A549 (cell line): ENCODE results near the gene MAPKAP1. TPM values are rescaled to one million over a fixed set of nuclear protein-coding genes. Genes with fewer than 3 reads are reported as not detected.

Source experiments
- ATAC-seq, 2 experiments: fragments of 200-7000 bp in 1 of 2; fragments of >200 bp in 1 of 2; cut with Nextera tagmentation in 1 of 2; cut with Tn5 transposase in 1 of 2; 3 replicates each; pipeline versions ENCODE4 v1.8.0 to v1.9.1; 2018 to 2020; ENCODE audit warnings: mild to moderate bottlenecking in 1 of 2, moderate library complexity in 1 of 2
- CTCF ChIA-PET: fragments of 300-600 bp; sonication (Branson Sonifier 250); formaldehyde crosslinking; extraction: SDS; loops from one replicate; lab custom pipeline; 2021; ENCODE audit warnings: antibody characterized with exemption, inconsistent platforms; lab: Yijun Ruan, JAX
- POLR2A ChIA-PET: fragments of 350-600 bp; formaldehyde crosslinking; extraction: SDS; loops from one replicate; lab custom pipeline; 2021; ENCODE audit warnings: antibody characterized with exemption, inconsistent platforms; lab: Yijun Ruan, JAX
- DNase-seq, 2 experiments: peaks; one replicate each; pipeline versions ENCODE4 v3.0.0 to v3.0.0-alpha.2; 2011 to 2016; ENCODE audit warnings: low read depth in 1 of 2, low spot score in 1 of 2
- FAIRE-seq: peaks from 2 replicates; lab custom pipeline; 2011; peaks lifted over from hg19 to GRCh38; lab: Jason Lieb, UNC
- H3K27ac ChIP-seq, 2 experiments: fragments of >200 bp; sonication (Bioruptor Twin); formaldehyde crosslinking; 3 replicates each; pipeline ENCODE4 v1.5.1; 2016 to 2017
- H3K4me1 ChIP-seq: fragments of >200 bp; sonication (Bioruptor Twin); formaldehyde crosslinking; 3 replicates; pipeline ENCODE4 v1.6.1; 2016
- H3K4me2 ChIP-seq: fragments of >200 bp; sonication (Bioruptor Twin); formaldehyde crosslinking; 3 replicates; pipeline ENCODE4 v1.6.1; 2016
- H3K4me3 ChIP-seq: fragments of >200 bp; sonication (Bioruptor Twin); formaldehyde crosslinking; 3 replicates; pipeline ENCODE4 v1.5.1; 2016
- H3K9me3 ChIP-seq: fragments of >200 bp; sonication (Bioruptor Twin); formaldehyde crosslinking; 3 replicates; pipeline ENCODE4 v1.6.1; 2016
- ELK1 ChIP-seq: fragments of 150-350 bp; IDR thresholded peaks from 2 replicates; pipeline ENCODE4 v1.6.1; 2014; ENCODE audit warnings: low read depth, mild to moderate bottlenecking, low read length
- HDAC2 ChIP-seq: fragments of 200-600 bp; sonication (generic); IDR thresholded peaks from 2 replicates; pipeline ENCODE4 v1.6.1; 2016
- HEYL ChIP-seq: fragments of 250-450 bp; sonication (Bioruptor Pico); IDR thresholded peaks from 2 replicates; pipeline ENCODE4 v1.8.0; 2021; ENCODE audit warnings: mild to moderate bottlenecking, moderate library complexity
- HOXB13 ChIP-seq: fragments of 250-450 bp; sonication (Bioruptor Pico); IDR thresholded peaks from 2 replicates; pipeline ENCODE4 v1.5.0; 2020; ENCODE audit warnings: low read depth, mild to moderate bottlenecking, moderate library complexity
- KDM5A ChIP-seq: fragments of 200-600 bp; sonication (generic); IDR thresholded peaks from 2 replicates; pipeline ENCODE4 v1.6.1; 2016; ENCODE audit warnings: antibody characterized with exemption, mild to moderate bottlenecking
- MAFK ChIP-seq: fragments of 450-650 bp; IDR thresholded peaks from 2 replicates; pipeline ENCODE4 v1.6.1; 2014; ENCODE audit not compliant: partially characterized antibody
- MYC ChIP-seq: IDR thresholded peaks from 2 replicates; pipeline ENCODE4 v1.6.1; 2012; ENCODE audit warnings: mild to moderate bottlenecking, inconsistent platforms, low read length, improper control_type of control experiment, borderline replicate concordance
- NFE2L2 ChIP-seq: fragments of 150-350 bp; conservative IDR thresholded peaks from 2 replicates; pipeline ENCODE4 v1.6.1; 2014; ENCODE audit warnings: low read length
- NR3C1 ChIP-seq: fragments of >200 bp; sonication (Bioruptor Twin); formaldehyde crosslinking; IDR thresholded peaks from 3 replicates; pipeline ENCODE4 v1.6.1; 2017
- PHF8 ChIP-seq: fragments of 200-600 bp; sonication (generic); IDR thresholded peaks from 2 replicates; pipeline ENCODE4 v1.6.1; 2016; ENCODE audit warnings: low read depth, mild to moderate bottlenecking, antibody characterized with exemption, moderate library complexity, borderline replicate concordance
- POLR2AphosphoS2 ChIP-seq: conservative IDR thresholded peaks from 2 replicates; pipeline ENCODE4 v1.6.1; 2012; ENCODE audit warnings: low read length, improper control_type of control experiment, inconsistent platforms
- RARB ChIP-seq: fragments of 250-450 bp; sonication (Bioruptor Pico); IDR thresholded peaks from 2 replicates; pipeline ENCODE4 v1.8.0; 2021; ENCODE audit warnings: mild to moderate bottlenecking, moderate library complexity
- RCOR1 ChIP-seq: fragments of 150-350 bp; IDR thresholded peaks from 2 replicates; pipeline ENCODE4 v1.6.1; 2014; ENCODE audit warnings: antibody characterized with exemption, low read length, low read depth
- RFX5 ChIP-seq: fragments of 450-650 bp; IDR thresholded peaks from 2 replicates; pipeline ENCODE4 v1.7.1; 2014; ENCODE audit warnings: antibody characterized with exemption, mild to moderate bottlenecking, moderate library complexity
- RNF2 ChIP-seq: fragments of 200-600 bp; sonication (generic); IDR thresholded peaks from 2 replicates; pipeline ENCODE4 v1.6.1; 2016; ENCODE audit warnings: low read depth, mild to moderate bottlenecking, antibody characterized with exemption, moderate library complexity, borderline replicate concordance
- SREBF2 ChIP-seq: fragments of 450-650 bp; IDR thresholded peaks from 2 replicates; pipeline ENCODE4 v1.6.1; 2014; ENCODE audit warnings: mild to moderate bottlenecking, moderate library complexity
- TFCP2L1 ChIP-seq: fragments of 250-450 bp; sonication (Bioruptor Pico); IDR thresholded peaks from 2 replicates; pipeline ENCODE4 v1.5.0; 2021; ENCODE audit warnings: mild to moderate bottlenecking
- ZFP36 ChIP-seq: fragments of 450-650 bp; IDR thresholded peaks from 2 replicates; pipeline ENCODE4 v1.6.1; 2014; ENCODE audit warnings: borderline replicate concordance; ENCODE audit not compliant: partially characterized antibody
- WGBS: methylation state at CpG from one replicate; pipeline ENCODE4 v1.1.6; 2017; ENCODE audit errors: missing lambda C conversion rate; 5-methylcytosine and 5-hydroxymethylcytosine counted together
- polyA plus RNA-seq, 4 experiments: library from polyadenylated mRNA; depleted of rRNA in 3 of 4; stranded (reverse); fragments of >200 nt; fragmentation: RNase III in 1 of 4; extraction: RNeasy Plus Mini Kit Qiagen cat#74134 plus additional on column Dnase treatment in 1 of 4; gene quantifications; 2 replicates in 3 of 4; 3 replicates in 1 of 4; pipeline ENCODE4 v1.2.3, GENCODE V29; 2011 to 2017
- TF ChIP-seq, protein P1 (sequence below): fragments of 450-650 bp; IDR thresholded peaks from 2 replicates; pipeline ENCODE4 v1.6.1; 2014; ENCODE audit warnings: antibody characterized with exemption
- TF ChIP-seq, protein P2 (sequence below): IDR thresholded peaks from 2 replicates; pipeline ENCODE4 v1.6.1; 2012
- TF ChIP-seq, protein P3 (sequence below): IDR thresholded peaks from 2 replicates; pipeline ENCODE4 v1.6.1; 2012
- TF ChIP-seq, protein P4 (sequence below): fragments of >200 bp; sonication (Bioruptor Twin); formaldehyde crosslinking; IDR thresholded peaks from 3 replicates; pipeline ENCODE4 v1.5.1; 2016

Gene MAPKAP1
- polyA plus RNA-seq, 2 of the 4 experiments (the other 2 are of a cell fraction) = 49.9 to 119 TPM

- no peak for ATAC-seq
- no peak for TF ChIP-seq HOXB13 (CRISPR knock-in tag)
- TF ChIP-seq, protein P1, sequence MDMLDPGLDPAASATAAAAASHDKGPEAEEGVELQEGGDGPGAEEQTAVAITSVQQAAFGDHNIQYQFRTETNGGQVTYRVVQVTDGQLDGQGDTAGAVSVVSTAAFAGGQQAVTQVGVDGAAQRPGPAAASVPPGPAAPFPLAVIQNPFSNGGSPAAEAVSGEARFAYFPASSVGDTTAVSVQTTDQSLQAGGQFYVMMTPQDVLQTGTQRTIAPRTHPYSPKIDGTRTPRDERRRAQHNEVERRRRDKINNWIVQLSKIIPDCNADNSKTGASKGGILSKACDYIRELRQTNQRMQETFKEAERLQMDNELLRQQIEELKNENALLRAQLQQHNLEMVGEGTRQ = no peak
- TF ChIP-seq PHF8 = no peak
- TF ChIP-seq RARB (CRISPR knock-in tag) = no peak
- no peak for TF ChIP-seq HEYL (CRISPR knock-in tag)
- TF ChIP-seq HDAC2 = no peak
- no peak for TF ChIP-seq MAFK
- no peak for TF ChIP-seq SREBF2
- TF ChIP-seq, protein P2, sequence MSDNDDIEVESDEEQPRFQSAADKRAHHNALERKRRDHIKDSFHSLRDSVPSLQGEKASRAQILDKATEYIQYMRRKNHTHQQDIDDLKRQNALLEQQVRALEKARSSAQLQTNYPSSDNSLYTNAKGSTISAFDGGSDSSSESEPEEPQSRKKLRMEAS = no peak
- no peak for TF ChIP-seq KDM5A
- no peak for TF ChIP-seq ELK1
- TF ChIP-seq ZFP36 = no peak
- no peak for TF ChIP-seq NFE2L2
- TF ChIP-seq POLR2AphosphoS2 = no peak
- no peak for TF ChIP-seq RNF2
- no peak for TF ChIP-seq RCOR1
- TF ChIP-seq, protein P3, sequence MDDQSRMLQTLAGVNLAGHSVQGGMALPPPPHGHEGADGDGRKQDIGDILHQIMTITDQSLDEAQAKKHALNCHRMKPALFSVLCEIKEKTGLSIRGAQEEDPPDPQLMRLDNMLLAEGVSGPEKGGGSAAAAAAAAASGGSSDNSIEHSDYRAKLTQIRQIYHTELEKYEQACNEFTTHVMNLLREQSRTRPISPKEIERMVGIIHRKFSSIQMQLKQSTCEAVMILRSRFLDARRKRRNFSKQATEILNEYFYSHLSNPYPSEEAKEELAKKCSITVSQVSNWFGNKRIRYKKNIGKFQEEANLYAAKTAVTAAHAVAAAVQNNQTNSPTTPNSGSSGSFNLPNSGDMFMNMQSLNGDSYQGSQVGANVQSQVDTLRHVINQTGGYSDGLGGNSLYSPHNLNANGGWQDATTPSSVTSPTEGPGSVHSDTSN = no peak
- TF ChIP-seq NR3C1 = no peak
- TF ChIP-seq MYC = no peak
Observed at GRCh38 chr9:125457357-125457756, 249.7 kb downstream of the MAPKAP1 start.

DNA sequence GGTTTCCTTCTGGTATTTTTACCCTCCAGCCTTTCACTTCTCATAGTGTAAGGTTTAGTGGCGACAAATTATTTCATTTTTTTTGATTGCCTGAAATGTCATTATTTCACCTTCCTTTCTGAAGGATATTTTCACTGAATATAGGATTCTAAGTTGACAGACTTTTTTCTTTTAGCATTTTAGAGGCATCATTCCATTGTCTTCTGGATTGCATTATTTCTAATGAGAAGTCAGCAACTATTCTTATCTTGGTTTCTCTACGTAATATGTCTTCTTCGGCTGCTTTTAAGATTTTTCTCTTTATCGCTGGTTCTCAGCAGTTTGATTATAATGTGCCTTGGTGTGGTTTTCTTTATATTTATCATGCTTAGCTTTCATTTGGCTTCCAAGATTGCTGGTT is 251.1 kb downstream of the MAPKAP1 start:
- FAIRE-seq = no peak
- Histone ChIP-seq H3K4me1 (peaks cover 3% of the 10 kb centered on the region; the same call in 2 of the 3 replicates), H3K4me3 (no peak overlapping the region), H3K4me2 (no peak overlapping the region), H3K27ac (no peak overlapping the region), H3K9me3 (peaks cover 19% of the 10 kb centered on the region)
- POLR2A ChIA-PET = no interaction called here
- DNase-seq = no peak
- CTCF ChIA-PET = interaction anchor here (1.6 kb wide), 1 partner anchor 21 kb away, joined by 5 read pairs; no protein-coding TSS in a partner anchor
- ATAC-seq = no peak
- TF ChIP-seq RFX5 (no peak), NR3C1 (no peak), TFCP2L1 (no peak), MAFK (no peak)
- TF ChIP-seq, protein P4, sequence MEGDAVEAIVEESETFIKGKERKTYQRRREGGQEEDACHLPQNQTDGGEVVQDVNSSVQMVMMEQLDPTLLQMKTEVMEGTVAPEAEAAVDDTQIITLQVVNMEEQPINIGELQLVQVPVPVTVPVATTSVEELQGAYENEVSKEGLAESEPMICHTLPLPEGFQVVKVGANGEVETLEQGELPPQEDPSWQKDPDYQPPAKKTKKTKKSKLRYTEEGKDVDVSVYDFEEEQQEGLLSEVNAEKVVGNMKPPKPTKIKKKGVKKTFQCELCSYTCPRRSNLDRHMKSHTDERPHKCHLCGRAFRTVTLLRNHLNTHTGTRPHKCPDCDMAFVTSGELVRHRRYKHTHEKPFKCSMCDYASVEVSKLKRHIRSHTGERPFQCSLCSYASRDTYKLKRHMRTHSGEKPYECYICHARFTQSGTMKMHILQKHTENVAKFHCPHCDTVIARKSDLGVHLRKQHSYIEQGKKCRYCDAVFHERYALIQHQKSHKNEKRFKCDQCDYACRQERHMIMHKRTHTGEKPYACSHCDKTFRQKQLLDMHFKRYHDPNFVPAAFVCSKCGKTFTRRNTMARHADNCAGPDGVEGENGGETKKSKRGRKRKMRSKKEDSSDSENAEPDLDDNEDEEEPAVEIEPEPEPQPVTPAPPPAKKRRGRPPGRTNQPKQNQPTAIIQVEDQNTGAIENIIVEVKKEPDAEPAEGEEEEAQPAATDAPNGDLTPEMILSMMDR = no peak
- 96% methylated on average over 4 of the region's 4 CpGs for WGBS

More at GRCh38 chr9:125457357-125457756, 249.7 kb downstream of the MAPKAP1 start:
- ChIA-PET POLR2A (interaction anchor here (0.7 kb wide), 1 partner anchor 258 kb away, joined by 4 read pairs; no protein-coding TSS in a partner anchor), CTCF (interaction anchor here (0.9 to 1.6 kb wide), 4 partner anchors 16 to 30 kb away, joined by 3 to 5 read pairs (median 3); no protein-coding TSS in a partner anchor)
- 97% methylated on average over 1 of the region's 1 CpG for WGBS
- peaks cover 5% of the 10 kb centered on the region; the same call in 2 of the 3 replicates for H3K4me1 ChIP-seq
- no peak for DNase-seq
- H3K4me3 ChIP-seq = no peak overlapping the region
- no peak overlapping the region for H3K27ac ChIP-seq
- peaks cover 19% of the 10 kb centered on the region for H3K9me3 ChIP-seq
- no peak for FAIRE-seq
- H3K4me2 ChIP-seq = no peak overlapping the region
